Testis (tissue), 2 donors: Measurements from ENCODE around the gene SPAG8.

ENCODE experiments used
- POLR2A ChIP-seq: fragments of 450-650 bp; IDR thresholded peaks from one replicate; pipeline ENCODE4 v1.6.1; 2017; ENCODE audit warnings: antibody characterized with exemption, mild to moderate bottlenecking, moderate library complexity
- TF ChIP-seq, protein P1 (sequence below), 3 experiments: fragments of 450-650 bp in 2 of 3; fragments of 200-600 bp in 1 of 3; sonication (generic) in 1 of 3; IDR thresholded peaks; one replicate each; pipeline ENCODE4 v1.5.1; 2016 to 2019; ENCODE audit warnings: antibody characterized with exemption in 3 of 3, mild to moderate bottlenecking in 2 of 3, moderate library complexity in 1 of 3

DNA sequence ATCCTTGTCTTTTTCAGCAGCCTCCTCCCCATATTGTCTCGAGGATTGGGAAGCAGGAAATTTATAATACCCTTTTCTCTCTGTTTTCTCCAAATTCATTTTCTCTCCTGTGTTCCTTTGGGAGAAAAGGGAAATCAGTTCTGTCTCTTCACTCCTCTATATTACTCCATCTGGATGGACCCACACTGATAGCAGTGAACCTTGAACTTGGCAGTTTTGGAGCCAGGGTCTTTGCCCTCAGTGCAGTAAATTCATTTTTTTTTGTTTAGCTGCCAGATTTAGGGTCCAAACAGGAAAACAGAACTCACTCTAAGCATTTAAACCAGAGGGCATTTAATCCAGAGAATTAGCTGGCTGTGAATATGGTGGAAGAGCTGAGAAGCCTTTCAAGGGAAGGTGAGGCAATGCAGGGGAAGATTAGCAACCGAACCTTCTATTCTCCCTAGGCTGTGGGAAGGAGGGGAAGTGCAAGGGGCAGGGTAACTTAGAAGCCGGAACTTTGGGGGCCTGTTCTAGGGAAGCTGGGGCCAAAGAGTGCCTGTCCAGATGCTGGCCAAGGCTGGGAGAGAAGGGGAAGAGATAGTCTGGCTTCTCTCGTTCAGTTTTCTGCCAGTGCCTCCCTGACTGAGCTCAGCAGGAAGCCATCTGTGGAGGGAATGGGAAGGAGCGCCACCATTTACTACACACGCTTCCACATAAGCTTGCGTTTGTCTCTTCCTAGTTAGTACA is 37.0 kb downstream of the SPAG8 start:
- TF ChIP-seq POLR2A: no peak
- TF ChIP-seq, protein P1, sequence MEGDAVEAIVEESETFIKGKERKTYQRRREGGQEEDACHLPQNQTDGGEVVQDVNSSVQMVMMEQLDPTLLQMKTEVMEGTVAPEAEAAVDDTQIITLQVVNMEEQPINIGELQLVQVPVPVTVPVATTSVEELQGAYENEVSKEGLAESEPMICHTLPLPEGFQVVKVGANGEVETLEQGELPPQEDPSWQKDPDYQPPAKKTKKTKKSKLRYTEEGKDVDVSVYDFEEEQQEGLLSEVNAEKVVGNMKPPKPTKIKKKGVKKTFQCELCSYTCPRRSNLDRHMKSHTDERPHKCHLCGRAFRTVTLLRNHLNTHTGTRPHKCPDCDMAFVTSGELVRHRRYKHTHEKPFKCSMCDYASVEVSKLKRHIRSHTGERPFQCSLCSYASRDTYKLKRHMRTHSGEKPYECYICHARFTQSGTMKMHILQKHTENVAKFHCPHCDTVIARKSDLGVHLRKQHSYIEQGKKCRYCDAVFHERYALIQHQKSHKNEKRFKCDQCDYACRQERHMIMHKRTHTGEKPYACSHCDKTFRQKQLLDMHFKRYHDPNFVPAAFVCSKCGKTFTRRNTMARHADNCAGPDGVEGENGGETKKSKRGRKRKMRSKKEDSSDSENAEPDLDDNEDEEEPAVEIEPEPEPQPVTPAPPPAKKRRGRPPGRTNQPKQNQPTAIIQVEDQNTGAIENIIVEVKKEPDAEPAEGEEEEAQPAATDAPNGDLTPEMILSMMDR (IDR thresholded peaks at IDR 0.05): no peak
